Activated naive CD4-positive, alpha-beta T cell treated with anti-CD3 and anti-CD28 coated beads, Interleukin-2, amount 50 U/mL, for 72 hours (primary cell): ENCODE results near the gene DDX50. TPM values are rescaled to one million over a fixed set of nuclear protein-coding genes. Genes with fewer than 3 reads are reported as not detected.
A peak's percentile ranks its signal among the peaks of the same experiment; 100 is the strongest.
"Not testable (repeated sequence)": the region's sequence is repeated elsewhere in the genome, so short reads cannot be mapped to it uniquely, and the experiment has no call there.

Experiments used
- ATAC-seq, 2 donors: fragments of 150-1000 bp; cut with Tn5 transposase; 2 replicates each; pipeline ENCODE4 v1.10.0; 2021; ENCODE audit warnings: mild to moderate bottlenecking in 2 of 2, moderate library complexity in 2 of 2
- DNase-seq, 2 donors: peaks; one replicate each; pipeline ENCODE4 v3.0.0; 2021 to 2022; ENCODE audit warnings: low spot score in 2 of 2
- H3K27ac Mint-ChIP-seq, 2 donors: one replicate each; pipeline ENCODE4 v1.8.0; 2022; ENCODE audit warnings: mild to moderate bottlenecking in 2 of 2, mixed read lengths in 2 of 2
- H3K36me3 Mint-ChIP-seq, 2 donors: one replicate each; pipeline ENCODE4 v1.8.0; 2022; ENCODE audit warnings: mixed read lengths in 2 of 2
- H3K9me3 Mint-ChIP-seq, 2 donors: one replicate each; pipeline ENCODE4 v1.8.0; 2022; ENCODE audit warnings: mixed read lengths in 2 of 2
- total RNA-seq, 2 donors: library from RNA; stranded (reverse); gene quantifications; one replicate each; pipeline ENCODE4 v1.2.3, GENCODE V29; 2022

The DDX50 gene
- total RNA-seq, 2 donors from 2014 or later, result 57.9 to 80.2 TPM

GRCh38 chr10:68879628-68880027 is 21.5 kb upstream of the DDX50 start:
- no peak overlapping the region for H3K27ac Mint-ChIP-seq
- H3K36me3 Mint-ChIP-seq, result no peaks in the 10 kb centered on the region
- no peaks in the 10 kb centered on the region for H3K9me3 Mint-ChIP-seq
- DNase-seq (no peak), ATAC-seq (no peak)

GRCh38 chr10:68880181-68880580 is 20.9 kb upstream of the DDX50 start:
- ATAC-seq (no peak), DNase-seq (no peak)
- Mint-ChIP-seq H3K36me3 (no peaks in the 10 kb centered on the region), H3K27ac (no peak overlapping the region), H3K9me3 (no peaks in the 10 kb centered on the region)

GRCh38 chr10:68895041-68895440 is 6.1 kb upstream of the DDX50 start:
- Mint-ChIP-seq H3K36me3 (no peaks in the 10 kb centered on the region), H3K27ac (no peak overlapping the region), H3K9me3 (no peaks in the 10 kb centered on the region)
- ATAC-seq (no peak), DNase-seq (no peak)

- peaks cover 8 to 12% of the 10 kb centered on the region in 2 donors for H3K36me3 Mint-ChIP-seq
- no peak overlapping the region for H3K27ac Mint-ChIP-seq
- H3K9me3 Mint-ChIP-seq, result no peaks in the 10 kb centered on the region
- DNase-seq (peak in 1 of 2 donors; percentile 41), ATAC-seq (no peak)
Measured at GRCh38 chr10:68897336-68897741, 3.8 kb upstream of the DDX50 start.

GRCh38 chr10:68899186-68899745 is 1.8 kb upstream of the DDX50 start:
- DNase-seq (no peak), ATAC-seq (no peak)
- Mint-ChIP-seq H3K27ac (peak overlapping the region in 1 of 2 donors; percentile 95), H3K9me3 (no peaks in the 10 kb centered on the region), H3K36me3 (peaks cover 18 to 24% of the 10 kb centered on the region in 2 donors)

GRCh38 chr10:68900427-68901104 is 549 bp upstream of the DDX50 start:
- H3K9me3 Mint-ChIP-seq, result no peaks in the 10 kb centered on the region
- ATAC-seq, result peak; percentile 53 to 67
- peaks cover 21 to 30% of the 10 kb centered on the region in 2 donors for H3K36me3 Mint-ChIP-seq
- no peak for DNase-seq
- H3K27ac Mint-ChIP-seq, result peak overlapping the region; percentile 95 to 99

- DNase-seq (no peak), ATAC-seq (no peak)
- H3K36me3 Mint-ChIP-seq, result peaks cover 31 to 44% of the 10 kb centered on the region in 2 donors
- H3K27ac Mint-ChIP-seq, result peak overlapping the region; percentile 76 to 95
- no peaks in the 10 kb centered on the region for H3K9me3 Mint-ChIP-seq
Measured at GRCh38 chr10:68902382-68902781, 1.3 kb downstream of the DDX50 start.

- H3K9me3 Mint-ChIP-seq, result no peaks in the 10 kb centered on the region
- no peak for ATAC-seq
- DNase-seq, result no peak
- H3K36me3 Mint-ChIP-seq, result peaks cover 0 to 13% of the 10 kb centered on the region in 2 donors
- H3K27ac Mint-ChIP-seq, result peak overlapping the region; percentile 16 to 49
Measured at GRCh38 chr10:68924593-68924992, 23.5 kb downstream of the DDX50 start.

GRCh38 chr10:68925489-68925888 is 24.4 kb downstream of the DDX50 start:
- no peaks in the 10 kb centered on the region for H3K9me3 Mint-ChIP-seq
- peaks cover 3 to 22% of the 10 kb centered on the region in 2 donors for H3K36me3 Mint-ChIP-seq
- peak overlapping the region in 1 of 2 donors; percentile 32 for H3K27ac Mint-ChIP-seq
- DNase-seq, result no peak
- no peak for ATAC-seq

GRCh38 chr10:68929157-68929556 is 28.0 kb downstream of the DDX50 start:
- H3K27ac Mint-ChIP-seq, ATAC-seq, H3K9me3 Mint-ChIP-seq, DNase-seq: not testable (repeated sequence)
- H3K36me3 Mint-ChIP-seq, result peaks cover 10 to 29% of the 10 kb centered on the region in 2 donors

GRCh38 chr10:68929888-68930287 is 28.8 kb downstream of the DDX50 start:
- DNase-seq, ATAC-seq, H3K9me3 Mint-ChIP-seq, H3K27ac Mint-ChIP-seq: not testable (repeated sequence)
- peaks cover 10 to 29% of the 10 kb centered on the region in 2 donors for H3K36me3 Mint-ChIP-seq

GRCh38 chr10:68932860-68933259 is 31.7 kb downstream of the DDX50 start:
- DNase-seq, H3K27ac Mint-ChIP-seq, ATAC-seq, H3K9me3 Mint-ChIP-seq: not testable (repeated sequence)
- peaks cover 10 to 40% of the 10 kb centered on the region in 2 donors for H3K36me3 Mint-ChIP-seq

GRCh38 chr10:68934994-68935393 is 33.9 kb downstream of the DDX50 start:
- Mint-ChIP-seq H3K27ac (peak overlapping the region in 1 of 2 donors; percentile 90), H3K9me3 (no peaks in the 10 kb centered on the region), H3K36me3 (peaks cover 10 to 36% of the 10 kb centered on the region in 2 donors)
- DNase-seq, result no peak
- ATAC-seq, result peak; percentile 56 to 96

- ATAC-seq, result no peak
- H3K27ac Mint-ChIP-seq, result no peak overlapping the region
- no peak for DNase-seq
- H3K9me3 Mint-ChIP-seq, result no peaks in the 10 kb centered on the region
- H3K36me3 Mint-ChIP-seq, result peaks cover 0 to 25% of the 10 kb centered on the region in 2 donors
Measured at GRCh38 chr10:68938117-68938516, 37.0 kb downstream of the DDX50 start.

- no peak for ATAC-seq
- no peak overlapping the region for H3K27ac Mint-ChIP-seq
- no peaks in the 10 kb centered on the region for H3K9me3 Mint-ChIP-seq
- H3K36me3 Mint-ChIP-seq, result peaks cover 0 to 25% of the 10 kb centered on the region in 2 donors
- DNase-seq, result no peak
Measured at GRCh38 chr10:68938884-68939283, 37.8 kb downstream of the DDX50 start.

- not testable (repeated sequence) for H3K9me3 Mint-ChIP-seq, H3K27ac Mint-ChIP-seq, DNase-seq, ATAC-seq
- peaks cover 0 to 18% of the 10 kb centered on the region in 2 donors for H3K36me3 Mint-ChIP-seq
Measured at GRCh38 chr10:68940917-68941316, 39.8 kb downstream of the DDX50 start.

- H3K9me3 Mint-ChIP-seq, result no peaks in the 10 kb centered on the region
- peaks cover 3 to 12% of the 10 kb centered on the region in 2 donors for H3K36me3 Mint-ChIP-seq
- ATAC-seq (no peak), DNase-seq (no peak)
- no peak overlapping the region for H3K27ac Mint-ChIP-seq
Measured at GRCh38 chr10:68950598-68950997, 49.5 kb downstream of the DDX50 start.

- Mint-ChIP-seq H3K9me3 (no peaks in the 10 kb centered on the region), H3K36me3 (peaks cover 27 to 38% of the 10 kb centered on the region in 2 donors), H3K27ac (peak overlapping the region; percentile 72 to 98)
- ATAC-seq (no peak), DNase-seq (no peak)
Measured at GRCh38 chr10:68954904-68955303, 53.8 kb downstream of the DDX50 start.
